Heart left ventricle (tissue), 13 donors: ENCODE data around the gene NINJ1.

Experiments used
- CTCF ChIP-seq, 12 donors: fragments of 200-600 bp; sonication (generic) in 4 of 12; IDR thresholded peaks; one replicate each; pipeline versions ENCODE4 v1.5.0 to v1.8.0; 2018 to 2022; ENCODE audit warnings: antibody characterized with exemption in 12 of 12, mild to moderate bottlenecking in 5 of 12
- POLR2A ChIP-seq, 2 donors: fragments of 450-650 bp; IDR thresholded peaks; one replicate each; pipeline ENCODE4 v1.6.1; 2017; ENCODE audit warnings: antibody characterized with exemption in 2 of 2, mild to moderate bottlenecking in 2 of 2, moderate library complexity in 2 of 2
- donor health status: ischemic (EF 13 %, LVEDD 7.1; RV severe dilation, severe dysfunction).
- donor health status: DM: no; HTN: yes; CAD: no.
- donor health status: DM: no; HTN: no; CAD: no.
- donor health status: ischemic (EF 25% LVEDD 6.9; RV normal size, moderate dysfunction).
- donor health status: ischemic (EF 25% LVEDD 5.7; RV mildly dilated, moderate dysfunction).
- donor health status: ischemic (EF 35%, LVEDD 5.7; RV mildly dilated, moderate dysfunction).
- donor health status: nonischemic (EF 11% LVEDD 7.7; RV severe dilation, severe dysfunction).
- donor health status: DM: yes; HTN: yes; CAD: no.
- donor health status: PGD.
- donor health status: ischemic (EF 29% LVEDD 5.4; RV normal size, mild dysfunction).
- donor health status: nonischemic (EF 23%, LVEDD 6.1; RV moderate dilation, normal function).

DNA sequence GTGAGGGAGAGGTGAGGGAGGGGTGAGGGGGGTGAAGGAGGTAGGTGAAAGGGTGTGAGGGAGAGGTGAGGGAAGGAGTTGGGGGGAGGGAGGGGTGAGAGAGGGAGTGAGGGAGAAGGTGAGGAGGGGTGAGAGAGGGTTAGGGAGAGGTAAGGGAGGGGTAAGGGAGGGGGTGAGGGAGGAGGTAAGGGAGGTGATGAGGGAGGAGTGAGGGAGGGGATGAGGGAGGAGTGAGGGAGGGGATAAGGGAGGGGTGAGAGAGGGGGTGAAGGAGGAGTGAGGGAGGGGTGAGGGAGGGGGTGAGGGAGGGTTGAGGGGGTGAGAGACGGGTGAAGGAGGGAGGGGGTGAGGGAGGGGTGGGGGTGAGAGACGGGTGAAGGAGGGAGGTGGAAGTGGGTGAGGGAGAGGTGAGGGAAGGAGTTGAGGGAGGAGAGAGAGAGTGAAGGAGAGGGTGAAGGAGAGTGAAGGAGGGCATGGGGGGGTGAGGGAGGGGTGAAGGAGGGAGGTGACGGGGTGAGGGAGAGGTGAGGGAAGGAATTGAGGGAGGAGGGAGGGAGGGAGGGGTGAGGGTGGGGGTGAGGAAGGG is 18.5 kb downstream of the NINJ1 start:
- TF ChIP-seq CTCF (IDR thresholded peaks at IDR 0.05) = no peak
- no peak for TF ChIP-seq POLR2A (IDR thresholded peaks at IDR 0.05)
